Activated CD4-positive, alpha-beta T cell treated with anti-CD3 and anti-CD28 coated beads, Interleukin-2, amount 50 U/mL, for 1 hour (primary cell): ENCODE data around the gene GSG1L.

ENCODE experiments used
- DNase-seq: peaks from one replicate; pipeline ENCODE4 v3.0.0-alpha.2; 2020

Gene GSG1L

GRCh38 chr16:27840311-27841060, 223.0 kb downstream of the GSG1L start:
- DNase-seq = no peak

GRCh38 chr16:27839419-27839818, 224.1 kb downstream of the GSG1L start:
- DNase-seq = no peak

DNA sequence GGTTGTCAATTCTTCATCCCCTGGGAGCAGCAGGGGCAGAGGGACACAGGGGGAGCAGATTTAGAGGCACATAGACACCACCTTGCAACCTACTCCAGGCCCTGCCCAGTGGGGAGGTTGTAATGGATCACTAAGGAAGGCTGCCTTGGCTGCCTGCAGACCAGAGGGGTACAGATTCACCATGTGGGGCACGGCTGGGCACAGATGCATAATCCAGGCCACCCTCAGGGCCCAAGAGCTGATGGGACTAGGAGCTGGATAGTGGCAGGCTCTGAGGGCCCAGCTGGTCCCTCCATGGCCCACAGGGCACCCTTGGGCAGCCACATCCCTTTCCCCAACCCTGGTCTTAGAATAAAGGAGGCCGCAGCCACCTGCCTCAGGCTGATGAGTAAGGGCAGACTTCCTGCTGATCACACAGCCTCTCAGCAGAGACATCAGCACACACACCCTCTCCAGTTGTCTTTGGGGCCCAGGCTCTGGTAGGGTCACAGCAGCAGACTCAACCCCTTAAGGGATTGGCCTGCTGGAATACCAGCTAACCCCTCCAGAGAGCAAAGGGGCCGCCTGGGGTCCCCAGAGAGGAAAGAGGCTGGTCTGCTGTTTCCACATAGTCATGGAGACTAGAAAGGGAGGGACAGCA, 224.9 kb downstream of the GSG1L start:
- no peak for DNase-seq

DNA sequence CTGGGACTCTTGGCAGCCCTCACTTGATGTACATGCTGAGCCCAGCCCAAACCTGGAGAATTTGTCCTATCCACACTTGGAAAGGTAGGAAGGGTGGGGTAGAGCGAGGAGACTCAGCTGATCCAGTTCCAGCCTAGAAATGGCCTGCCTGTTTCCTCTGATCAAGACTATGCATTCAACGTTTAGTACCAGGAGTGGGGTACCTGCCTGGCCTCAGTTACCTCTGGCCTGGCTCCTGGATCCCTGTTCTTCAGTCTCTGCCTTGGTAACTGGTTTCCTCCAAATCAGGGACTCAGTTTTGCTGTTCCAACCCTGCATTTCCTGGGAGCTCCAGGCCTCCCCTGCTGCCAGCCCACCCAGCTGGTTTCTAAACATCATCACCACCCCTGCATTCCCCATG, 233.5 kb downstream of the GSG1L start:
- DNase-seq = no peak

- DNase-seq = no peak
These were observed 234.8 kb downstream of the GSG1L start for GRCh38 chr16:27828671-27829070.

- no peak for DNase-seq
These were observed 235.7 kb downstream of the GSG1L start for GRCh38 chr16:27827765-27828164.

- no peak for DNase-seq
These were observed 236.6 kb downstream of the GSG1L start for GRCh38 chr16:27826893-27827289.

- DNase-seq = no peak
These were observed 237.2 kb downstream of the GSG1L start for GRCh38 chr16:27826081-27826892.

- no peak for DNase-seq
These were observed 238.7 kb downstream of the GSG1L start for GRCh38 chr16:27824786-27825185.

GRCh38 chr16:27824006-27824405, 239.5 kb downstream of the GSG1L start:
- no peak for DNase-seq

DNA sequence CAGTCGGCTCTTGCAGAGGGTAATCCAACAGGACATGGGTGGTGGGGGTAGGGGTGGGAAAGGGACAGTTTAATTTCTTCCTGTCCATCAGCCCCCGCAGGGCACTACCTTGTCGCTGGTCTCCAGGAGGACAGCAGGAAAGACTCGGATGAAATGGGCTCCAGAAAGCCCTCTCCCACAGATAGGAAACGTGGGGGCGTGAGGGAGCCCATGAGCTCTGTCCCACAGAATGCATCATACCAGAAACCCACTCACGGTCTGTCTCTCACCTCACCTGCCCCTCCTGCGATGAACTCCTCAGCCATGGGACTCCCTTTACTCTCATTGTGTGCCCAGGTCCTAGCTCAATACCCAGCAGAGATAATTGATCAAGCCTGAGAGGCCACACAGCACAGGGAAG, 240.1 kb downstream of the GSG1L start:
- DNase-seq = no peak

DNA sequence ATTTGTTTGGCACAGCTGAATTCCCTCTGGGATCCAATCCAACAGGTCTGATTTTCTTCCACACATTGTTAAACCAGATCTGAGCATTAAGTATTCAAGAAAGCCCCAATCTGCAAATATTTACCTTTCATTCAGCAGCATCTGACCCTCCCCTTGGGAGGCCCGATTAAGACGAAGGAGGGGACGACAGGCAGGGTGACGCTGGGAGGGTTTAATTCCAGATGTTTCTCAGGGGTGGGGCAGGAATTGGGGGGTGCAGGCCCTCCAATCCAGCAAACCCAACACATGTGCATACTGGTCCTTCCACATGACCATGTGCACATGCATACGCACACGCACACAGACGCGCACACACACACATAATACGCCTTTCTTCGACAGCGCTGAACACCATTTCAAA, 240.5 kb downstream of the GSG1L start:
- DNase-seq = no peak

- no peak for DNase-seq
These were observed 241.0 kb downstream of the GSG1L start for GRCh38 chr16:27822529-27822928.

- no peak for DNase-seq
These were observed 242.7 kb downstream of the GSG1L start for GRCh38 chr16:27820646-27821345.

GRCh38 chr16:27819881-27820610, 243.5 kb downstream of the GSG1L start:
- no peak for DNase-seq

DNA sequence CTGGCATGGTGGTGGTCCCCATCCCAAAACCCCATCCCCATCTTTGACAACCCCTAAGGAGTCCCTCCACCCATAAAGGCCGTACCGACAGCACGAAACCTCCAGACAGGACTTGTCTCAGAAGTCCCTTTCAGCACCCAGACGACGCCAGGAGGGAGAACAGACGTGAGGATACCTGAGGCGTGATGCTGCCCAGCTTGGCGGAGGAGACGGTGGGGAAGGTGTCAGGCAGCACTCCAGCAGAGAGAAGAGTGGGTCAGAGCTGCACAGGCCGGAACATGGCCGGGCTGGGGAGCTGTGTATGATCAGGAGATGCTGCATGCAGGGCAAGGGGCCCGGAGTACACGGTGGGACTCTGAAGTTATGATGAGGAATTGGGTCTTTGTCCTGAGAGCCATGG, 244.2 kb downstream of the GSG1L start:
- DNase-seq = no peak

- DNase-seq = no peak
These were observed 245.3 kb downstream of the GSG1L start for GRCh38 chr16:27818246-27818645.

- no peak for DNase-seq
These were observed 246.5 kb downstream of the GSG1L start for GRCh38 chr16:27817038-27817437.

GRCh38 chr16:27816561-27816960, 247.0 kb downstream of the GSG1L start:
- no peak for DNase-seq

GRCh38 chr16:27813591-27813990, 249.9 kb downstream of the GSG1L start:
- no peak for DNase-seq

DNA sequence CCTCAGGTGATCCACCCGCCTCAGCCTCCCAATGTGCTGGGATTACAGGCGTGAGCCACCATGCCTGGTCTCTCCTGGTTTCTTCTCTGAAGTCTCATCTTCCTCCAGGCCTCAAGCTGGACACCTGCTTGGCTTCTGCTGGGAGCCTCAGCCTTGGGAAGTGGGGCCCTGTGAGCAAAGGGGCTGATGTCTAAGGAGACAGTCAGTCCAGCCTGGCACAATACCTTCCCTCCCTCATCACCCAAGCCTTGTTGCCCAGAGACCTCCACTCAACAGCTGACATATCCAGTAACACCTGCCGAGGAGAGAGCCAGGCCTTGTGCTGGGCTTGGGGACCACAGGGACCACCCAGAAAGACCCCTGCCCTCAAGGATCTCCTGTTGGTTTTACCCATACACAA, 251.6 kb downstream of the GSG1L start:
- DNase-seq = no peak

DNA sequence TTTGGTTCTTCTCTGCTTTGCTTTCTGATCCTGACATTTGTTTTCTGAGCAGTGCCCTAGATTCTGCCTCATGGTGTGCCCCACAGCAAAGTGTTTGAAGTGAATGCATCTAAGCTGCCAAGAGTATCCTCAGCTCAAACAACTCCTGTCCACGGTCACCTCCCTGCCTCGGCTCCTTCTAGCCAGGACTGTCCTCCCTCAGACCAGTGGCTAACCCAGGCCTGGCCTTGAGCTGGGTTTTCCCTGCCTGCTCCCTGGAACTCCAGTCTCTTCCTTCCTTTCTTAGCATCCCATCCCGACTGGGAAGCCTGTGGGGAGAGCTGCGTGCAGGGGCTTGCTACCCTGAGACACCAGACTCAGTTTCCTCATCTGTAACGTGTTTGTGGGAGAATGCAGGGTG, 256.5 kb downstream of the GSG1L start:
- no peak for DNase-seq

GRCh38 chr16:27806388-27806787, 257.1 kb downstream of the GSG1L start:
- no peak for DNase-seq
